ENCODE data around the gene MFF.
"Not testable (repeated sequence)": the region's sequence is repeated elsewhere in the genome, so short reads cannot be mapped to it uniquely, and the experiment has no call there.

Gene MFF

GRCh38 chr2:227379095-227379494 is 54.0 kb downstream of the MFF start, which contains the start of gene TM4SF20:
TSS of gene TM4SF20 (minus strand) at chr2:227379306. CDS start at chr2:227379268, 38 bp downstream.
- DNase-seq = no peak

- DNase-seq = not testable (repeated sequence)
These were observed 57.3 kb downstream of the MFF start for GRCh38 chr2:227382241-227382835.

DNA sequence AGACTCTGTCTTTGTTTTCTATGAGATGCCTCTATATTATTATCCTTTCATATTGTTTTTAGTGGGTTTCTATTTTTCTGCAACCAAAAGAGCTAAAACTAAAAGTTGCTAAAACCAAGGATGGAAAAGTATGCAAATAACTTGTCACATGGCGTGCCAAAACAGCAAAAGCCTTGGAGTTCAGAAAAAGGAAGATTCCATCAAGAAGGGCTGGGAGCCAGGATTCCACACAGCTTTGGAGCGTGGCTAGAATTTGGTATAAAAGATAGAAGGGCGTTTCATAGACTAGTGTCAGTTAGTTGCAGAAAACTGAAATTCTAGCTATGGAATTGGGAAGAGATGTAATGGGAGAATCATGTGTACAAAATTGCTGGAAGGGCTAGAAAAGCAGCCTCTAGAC is 58.6 kb downstream of the MFF start:
- no peak for DNase-seq

DNA sequence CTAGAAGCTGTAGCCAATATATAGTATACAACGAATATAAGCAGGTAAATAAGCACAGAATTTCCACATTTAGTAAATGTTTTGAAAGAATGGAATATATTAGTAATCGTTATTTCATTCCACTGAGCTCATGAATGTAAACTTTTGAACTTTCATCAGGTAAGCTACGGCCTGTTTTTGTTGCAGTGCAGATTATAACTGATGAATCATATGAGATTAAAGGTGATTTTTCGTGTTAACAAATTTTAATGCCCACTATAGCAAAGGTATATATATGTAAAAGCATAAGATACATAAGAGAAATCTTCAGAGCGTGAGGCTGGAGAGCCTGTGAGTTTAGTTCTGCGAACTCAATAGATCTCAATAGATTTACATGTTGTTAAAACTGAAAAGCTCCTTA is 61.6 kb downstream of the MFF start:
- DNase-seq = no peak

DNA sequence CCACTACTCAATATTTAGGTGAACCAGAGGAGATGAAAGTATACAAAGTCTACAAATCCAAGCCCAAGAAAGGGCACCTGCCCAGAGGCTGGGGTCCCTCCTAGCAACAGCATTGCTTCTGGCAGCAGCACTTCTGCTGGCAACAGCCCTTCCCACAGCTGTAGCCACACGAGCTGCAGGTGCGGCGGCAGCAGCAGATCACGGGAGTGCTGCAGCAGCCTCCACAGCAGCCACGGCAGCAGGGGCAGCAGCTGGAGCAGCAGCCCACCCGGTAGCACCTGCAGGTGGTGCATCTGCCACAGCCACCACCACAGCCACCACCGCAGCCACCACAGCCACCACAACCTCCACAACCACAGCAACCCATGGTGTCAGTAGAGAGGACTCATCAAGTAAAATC is 62.5 kb downstream of the MFF start, which contains the start of gene SCYGR1:
SCYGR1 (minus strand) TSS at position 367 of the 400 bp plus-strand sequence; CDS start at position 367, 0 bp downstream.
- not testable (repeated sequence) for DNase-seq

DNA sequence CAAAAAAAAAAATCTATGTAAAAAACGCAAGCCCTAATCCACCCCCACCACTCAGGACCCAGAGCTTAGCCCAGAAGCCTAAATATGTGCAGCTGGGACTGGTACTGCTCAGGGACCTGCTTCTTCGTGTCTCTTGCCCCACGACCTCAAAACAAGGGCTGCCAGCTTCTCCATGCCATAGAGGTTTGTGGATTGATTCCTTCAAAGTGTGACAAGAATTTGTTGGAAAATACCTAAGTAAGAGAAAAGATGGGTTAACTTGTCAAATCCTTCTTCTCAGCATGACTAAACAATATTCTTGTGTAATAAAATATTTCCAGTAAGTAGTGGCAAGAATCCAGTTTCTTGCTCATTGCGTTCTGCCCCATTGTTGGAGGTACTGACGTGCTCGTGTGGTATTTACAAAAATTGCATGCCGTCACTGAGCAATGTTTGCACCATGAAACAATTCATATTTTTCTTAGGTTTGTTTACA is 63.5 kb downstream of the MFF start:
- DNase-seq = no peak

DNA sequence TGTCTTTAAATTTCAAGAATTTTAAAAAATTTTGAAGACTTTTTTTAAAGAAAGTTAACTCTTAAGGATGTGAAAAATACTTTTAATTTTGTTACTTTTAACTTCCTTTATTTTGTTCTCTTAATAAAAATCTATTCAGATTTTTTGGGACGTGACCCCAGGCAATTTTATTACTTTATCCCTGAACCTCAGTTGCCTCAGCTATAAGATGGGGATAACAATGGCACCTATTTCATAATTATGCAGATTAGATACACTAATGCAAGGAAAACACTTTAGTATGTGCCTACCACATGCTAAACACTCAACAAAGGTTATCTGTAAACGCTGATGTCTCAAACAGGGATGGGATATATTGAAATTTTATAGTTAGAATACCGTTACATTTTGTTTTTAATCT is 64.2 kb downstream of the MFF start:
- DNase-seq = no peak

DNA sequence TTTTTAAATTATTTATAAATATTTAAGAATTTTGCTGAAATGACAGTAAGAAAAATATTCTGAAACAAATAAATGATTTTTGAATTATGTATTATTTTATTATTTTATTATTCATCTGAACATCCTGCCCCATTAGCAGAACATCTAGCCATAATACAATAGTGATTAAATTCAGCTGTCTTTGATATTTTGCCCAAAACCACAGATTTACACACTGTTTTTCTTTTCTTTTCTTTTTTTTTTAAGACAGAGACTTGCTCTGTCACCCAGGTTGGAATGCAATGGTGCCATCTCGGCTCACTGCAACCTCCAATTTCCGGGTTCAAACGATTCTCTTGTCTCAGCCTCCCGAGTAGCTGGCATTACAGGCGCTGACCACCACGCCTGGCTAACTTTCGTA is 64.6 kb downstream of the MFF start:
- no peak for DNase-seq

DNA sequence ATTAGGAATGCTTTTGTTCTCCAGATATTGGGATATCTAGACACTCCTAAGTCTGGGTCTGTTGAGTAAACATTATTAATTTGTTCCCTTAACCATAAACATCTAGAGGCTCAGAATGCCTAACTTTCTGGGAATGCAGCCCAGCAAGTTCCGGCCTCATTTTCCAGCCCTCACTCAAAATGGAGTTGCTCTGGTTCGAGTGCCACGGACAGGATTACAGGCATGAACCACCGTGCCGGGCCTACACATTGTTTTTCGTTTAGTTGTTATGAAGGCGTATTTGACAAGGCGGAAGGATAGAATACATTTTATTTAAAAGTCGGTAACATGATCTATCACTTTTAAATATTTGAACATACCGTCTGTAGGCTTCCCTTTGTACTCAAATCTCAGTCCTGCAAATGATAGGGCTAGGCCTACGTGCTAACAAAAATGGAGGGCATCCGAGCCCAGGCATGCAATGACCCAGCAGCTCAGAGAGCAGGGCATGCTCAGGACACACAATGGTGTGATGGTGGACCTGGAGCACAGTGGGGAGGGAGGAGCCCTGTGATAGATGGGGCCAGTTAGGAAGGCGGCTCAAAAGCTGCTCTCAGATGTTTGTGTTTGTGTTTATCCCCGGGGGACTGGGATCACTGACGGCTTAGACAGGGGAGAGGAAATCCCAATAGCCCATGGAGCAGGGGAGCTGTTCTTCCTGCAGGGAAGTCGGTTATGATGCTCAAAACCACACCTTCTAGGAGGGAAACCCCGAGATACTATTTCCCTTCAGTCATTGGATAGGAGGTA is 65.6 kb downstream of the MFF start:
- no peak for DNase-seq

DNA sequence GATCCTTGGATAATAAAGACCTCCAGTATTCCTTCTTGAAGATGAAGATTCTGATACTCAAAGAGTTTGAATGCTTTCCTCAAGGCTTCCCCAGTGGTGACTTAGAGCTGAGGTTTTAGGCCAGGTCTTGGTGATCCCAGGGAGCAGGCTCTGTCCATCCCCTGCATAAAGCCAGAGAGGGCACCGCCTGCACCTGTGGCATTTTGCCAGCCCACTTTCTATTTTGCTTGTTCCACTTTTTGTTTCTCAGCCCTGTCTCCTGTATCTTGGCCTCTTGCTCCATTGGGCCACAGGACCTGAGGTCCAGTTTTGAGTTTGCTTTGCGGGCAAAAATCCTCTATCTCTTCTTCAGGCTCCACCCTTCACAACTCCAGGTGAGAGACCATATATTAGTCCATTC is 69.3 kb downstream of the MFF start:
- no peak for DNase-seq

DNA sequence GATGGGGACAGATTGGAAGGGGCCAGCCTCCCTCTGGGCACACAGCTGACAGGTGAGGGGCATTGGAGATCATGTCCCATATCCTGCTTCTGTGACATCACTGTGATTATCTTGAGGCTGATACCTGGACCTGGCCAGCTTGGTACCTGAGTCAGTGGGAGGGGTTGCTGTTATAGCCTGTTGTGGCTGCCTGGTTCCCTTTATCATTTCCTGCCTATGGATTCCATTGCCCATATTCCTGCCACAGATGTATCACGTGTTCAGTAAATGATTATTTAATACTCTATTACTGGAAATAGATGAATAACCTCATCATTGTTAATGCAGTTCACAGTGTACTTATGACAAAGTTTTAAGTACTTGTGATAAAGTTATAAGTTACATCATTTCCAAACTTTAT is 70.5 kb downstream of the MFF start:
- no peak for DNase-seq

GRCh38 chr2:227397562-227397961 is 72.5 kb downstream of the MFF start:
- DNase-seq = no peak

- no peak for DNase-seq
These were observed 73.9 kb downstream of the MFF start for GRCh38 chr2:227398684-227399670.

DNA sequence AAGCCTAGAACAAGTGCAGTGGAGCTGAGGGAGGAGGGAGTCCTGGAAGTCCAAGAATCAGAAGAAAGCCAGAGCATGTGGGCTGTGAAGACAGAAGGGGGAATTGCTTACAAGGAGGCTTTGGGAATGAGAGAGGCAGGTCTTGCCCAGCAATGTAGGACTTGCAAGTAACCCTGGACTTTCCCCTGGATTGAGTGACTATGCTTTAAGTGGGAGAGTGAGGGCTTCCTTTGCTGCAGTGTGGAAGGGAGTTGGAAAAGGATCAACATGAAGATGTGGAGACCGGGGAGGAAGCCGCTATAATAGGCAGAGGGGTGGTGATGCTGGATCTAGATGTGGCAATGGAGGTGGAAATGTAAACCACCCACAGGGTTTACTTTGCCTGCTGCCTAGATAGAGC is 76.5 kb downstream of the MFF start:
- no peak for DNase-seq

DNA sequence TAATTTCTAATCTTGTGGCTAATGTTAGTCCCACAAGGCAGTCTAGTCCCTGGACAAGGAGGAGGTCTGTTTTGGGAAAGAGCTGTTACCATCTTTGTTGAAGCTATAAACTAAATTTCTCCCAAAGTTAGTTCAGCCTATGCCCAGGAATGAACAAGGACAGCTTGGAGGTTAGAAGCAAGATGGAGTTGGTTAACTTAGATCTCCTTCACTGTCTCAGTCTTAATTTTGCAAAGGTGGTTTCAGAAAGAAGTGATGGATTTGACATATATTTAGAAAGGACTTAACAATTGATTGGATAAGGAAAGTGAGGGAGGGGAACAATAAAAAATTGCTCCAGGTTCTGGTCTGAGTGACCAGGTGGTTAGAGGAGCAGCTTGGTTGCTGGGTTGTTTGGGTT is 77.3 kb downstream of the MFF start:
- DNase-seq = no peak

- no peak for DNase-seq
These were observed 77.9 kb downstream of the MFF start for GRCh38 chr2:227402959-227403358.

DNA sequence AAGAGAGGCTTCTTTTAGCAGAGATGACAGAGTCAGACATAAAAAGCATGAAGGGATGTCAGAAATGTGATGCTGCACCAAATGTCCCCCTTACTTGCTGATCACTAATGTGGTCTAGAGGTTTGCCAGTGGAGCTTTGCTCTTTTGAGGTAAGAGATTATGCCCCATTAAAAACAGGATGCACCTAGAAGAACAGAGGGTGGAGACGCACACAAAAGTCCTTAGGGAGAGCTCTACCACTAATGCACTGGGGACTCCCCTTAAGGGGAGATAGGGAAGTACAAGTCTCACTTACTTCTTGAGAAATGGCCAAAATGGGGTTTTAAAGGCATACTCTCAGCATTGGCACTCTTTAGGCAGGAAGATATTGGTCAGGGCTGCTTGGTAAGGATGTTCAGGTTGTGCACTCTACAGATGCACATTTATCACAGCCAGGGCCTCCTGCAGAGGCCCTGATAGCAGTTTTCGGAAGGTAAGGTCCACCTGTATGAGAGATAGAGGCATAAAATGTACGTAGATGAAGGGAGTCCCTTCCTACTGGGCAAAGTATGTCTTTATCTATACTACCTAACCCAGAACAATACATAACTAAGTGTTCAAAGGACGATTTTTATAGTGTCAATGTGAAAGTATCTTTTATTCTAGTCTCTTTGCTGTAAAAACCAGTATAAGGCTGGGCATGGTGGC is 79.7 kb downstream of the MFF start:
- no peak for DNase-seq

GRCh38 chr2:227406177-227407031 is 81.4 kb downstream of the MFF start:
- no peak for DNase-seq
